Ovary (tissue), 3 donors: ENCODE results near the gene CD177.
"Not testable (repeated sequence)": the region's sequence is repeated elsewhere in the genome, so short reads cannot be mapped to it uniquely, and the experiment has no call there.

ENCODE experiments used
- EP300 ChIP-seq: sonication (generic); formaldehyde crosslinking; IDR thresholded peaks from one replicate; pipeline ENCODE4 v1.6.1; 2017; ENCODE audit warnings: antibody characterized with exemption
- POLR2A ChIP-seq: fragments of 450-650 bp; IDR thresholded peaks from one replicate; pipeline ENCODE4 v1.6.1; 2017; ENCODE audit warnings: antibody characterized with exemption, mild to moderate bottlenecking, moderate library complexity
- TF ChIP-seq, protein P1 (sequence below), 3 donors: fragments of 450-650 bp in 2 of 3; fragments of 200-600 bp in 1 of 3; IDR thresholded peaks; one replicate each; pipeline versions ENCODE4 v1.5.1 to v1.8.0; 2016 to 2022; ENCODE audit warnings: antibody characterized with exemption in 3 of 3, mild to moderate bottlenecking in 1 of 3
- donor health status: DM: no; HTN: no; CAD: no.

DNA sequence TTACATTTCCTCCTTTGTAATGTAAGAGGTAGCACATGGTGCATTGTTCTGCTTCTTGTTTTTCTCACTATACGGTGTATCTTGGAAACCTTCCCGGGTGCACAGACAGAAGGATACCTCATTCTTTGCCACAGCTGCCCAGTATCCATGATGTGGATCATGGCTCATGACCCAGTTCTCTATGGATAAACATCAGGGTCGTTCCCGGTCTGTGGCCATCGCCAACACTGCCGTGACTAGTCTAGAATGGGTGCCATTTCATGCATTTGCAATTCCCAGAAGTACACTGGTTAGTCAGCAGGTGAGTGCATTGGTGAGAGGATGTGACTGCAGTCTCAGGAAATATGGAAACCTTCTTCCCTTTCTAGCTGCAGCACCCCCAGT is 38.1 kb downstream of the CD177 start:
- TF ChIP-seq, protein P1, sequence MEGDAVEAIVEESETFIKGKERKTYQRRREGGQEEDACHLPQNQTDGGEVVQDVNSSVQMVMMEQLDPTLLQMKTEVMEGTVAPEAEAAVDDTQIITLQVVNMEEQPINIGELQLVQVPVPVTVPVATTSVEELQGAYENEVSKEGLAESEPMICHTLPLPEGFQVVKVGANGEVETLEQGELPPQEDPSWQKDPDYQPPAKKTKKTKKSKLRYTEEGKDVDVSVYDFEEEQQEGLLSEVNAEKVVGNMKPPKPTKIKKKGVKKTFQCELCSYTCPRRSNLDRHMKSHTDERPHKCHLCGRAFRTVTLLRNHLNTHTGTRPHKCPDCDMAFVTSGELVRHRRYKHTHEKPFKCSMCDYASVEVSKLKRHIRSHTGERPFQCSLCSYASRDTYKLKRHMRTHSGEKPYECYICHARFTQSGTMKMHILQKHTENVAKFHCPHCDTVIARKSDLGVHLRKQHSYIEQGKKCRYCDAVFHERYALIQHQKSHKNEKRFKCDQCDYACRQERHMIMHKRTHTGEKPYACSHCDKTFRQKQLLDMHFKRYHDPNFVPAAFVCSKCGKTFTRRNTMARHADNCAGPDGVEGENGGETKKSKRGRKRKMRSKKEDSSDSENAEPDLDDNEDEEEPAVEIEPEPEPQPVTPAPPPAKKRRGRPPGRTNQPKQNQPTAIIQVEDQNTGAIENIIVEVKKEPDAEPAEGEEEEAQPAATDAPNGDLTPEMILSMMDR (IDR thresholded peaks at IDR 0.05): not testable (repeated sequence)
- TF ChIP-seq POLR2A, EP300: not testable (repeated sequence)
